Measurements from ENCODE around the gene MAFF. TPM values are rescaled to one million over a fixed set of nuclear protein-coding genes. Genes with fewer than 3 reads are reported as not detected.
A peak's percentile ranks its signal among the peaks of the same experiment; 100 is the strongest.

MAFF gene
- total and polyA plus RNA-seq, 3 donors from 2014 or later = 3.2 to 5.8 (median 3.7) TPM

DNA sequence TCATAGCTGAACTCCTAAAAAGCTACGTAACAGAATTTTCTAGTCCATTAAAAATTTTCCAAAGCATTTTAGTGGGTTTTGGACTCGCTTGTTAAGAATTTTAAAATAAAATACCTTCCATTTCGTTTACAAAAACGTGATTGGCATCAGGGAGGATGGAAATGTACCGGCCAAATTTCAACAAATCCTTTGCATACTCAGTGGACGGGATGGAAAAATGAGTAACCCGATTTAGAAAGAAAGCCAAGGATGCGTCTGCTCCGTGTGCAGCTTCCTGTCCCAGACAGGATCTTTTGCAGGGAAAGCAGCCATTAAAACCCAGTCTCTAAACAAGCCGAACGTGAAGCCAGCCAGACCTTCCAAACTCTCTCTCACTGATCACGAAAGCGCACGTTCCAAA, 55.4 kb downstream of the MAFF start:
- DNase-seq = no peak
- intact Hi-C loops (cut with DNase I; ENCODE audit: low total_unique reads) = no loop called here
- TF ChIP-seq, protein P1, sequence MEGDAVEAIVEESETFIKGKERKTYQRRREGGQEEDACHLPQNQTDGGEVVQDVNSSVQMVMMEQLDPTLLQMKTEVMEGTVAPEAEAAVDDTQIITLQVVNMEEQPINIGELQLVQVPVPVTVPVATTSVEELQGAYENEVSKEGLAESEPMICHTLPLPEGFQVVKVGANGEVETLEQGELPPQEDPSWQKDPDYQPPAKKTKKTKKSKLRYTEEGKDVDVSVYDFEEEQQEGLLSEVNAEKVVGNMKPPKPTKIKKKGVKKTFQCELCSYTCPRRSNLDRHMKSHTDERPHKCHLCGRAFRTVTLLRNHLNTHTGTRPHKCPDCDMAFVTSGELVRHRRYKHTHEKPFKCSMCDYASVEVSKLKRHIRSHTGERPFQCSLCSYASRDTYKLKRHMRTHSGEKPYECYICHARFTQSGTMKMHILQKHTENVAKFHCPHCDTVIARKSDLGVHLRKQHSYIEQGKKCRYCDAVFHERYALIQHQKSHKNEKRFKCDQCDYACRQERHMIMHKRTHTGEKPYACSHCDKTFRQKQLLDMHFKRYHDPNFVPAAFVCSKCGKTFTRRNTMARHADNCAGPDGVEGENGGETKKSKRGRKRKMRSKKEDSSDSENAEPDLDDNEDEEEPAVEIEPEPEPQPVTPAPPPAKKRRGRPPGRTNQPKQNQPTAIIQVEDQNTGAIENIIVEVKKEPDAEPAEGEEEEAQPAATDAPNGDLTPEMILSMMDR (IDR thresholded peaks at IDR 0.05) = no peak
- TF ChIP-seq POLR2A (IDR thresholded peaks at IDR 0.05) = no peak
- H3K9me3 ChIP-seq = no peaks in the 10 kb centered on the region
- H3K4me1 ChIP-seq = peaks cover 8% of the 10 kb centered on the region
- 44 to 53% methylated on average over 14 of the region's 14 CpGs for WGBS, 2 donors
- H3K27me3 ChIP-seq = no peaks in the 10 kb centered on the region
- H3K4me3 ChIP-seq = no peak overlapping the region
- H3K36me3 ChIP-seq (ENCODE audit: low read depth, missing control alignments) = no peaks in the 10 kb centered on the region
- peak overlapping the region; percentile 72 to 90 for H3K27ac ChIP-seq

GRCh38 chr22:38257650-38258250, 56.0 kb downstream of the MAFF start:
- Histone ChIP-seq H3K9me3 (no peaks in the 10 kb centered on the region), H3K27ac (peak overlapping the region; percentile 72 to 90), H3K4me1 (peaks cover 14% of the 10 kb centered on the region), H3K27me3 (no peaks in the 10 kb centered on the region), H3K36me3 (ENCODE audit: low read depth, missing control alignments) (no peaks in the 10 kb centered on the region), H3K4me3 (no peak overlapping the region)
- intact Hi-C loops (cut with DNase I; ENCODE audit: low total_unique reads) = no loop called here
- WGBS, 2 donors = 69 to 81% methylated on average over 4 of the region's 4 CpGs
- DNase-seq = no peak
- TF ChIP-seq POLR2A (IDR thresholded peaks at IDR 0.05) = no peak
- TF ChIP-seq, protein P1 (IDR thresholded peaks at IDR 0.05) = no peak

GRCh38 chr22:38258895-38259294, 57.1 kb downstream of the MAFF start:
- H3K4me3 ChIP-seq = no peak overlapping the region
- no peaks in the 10 kb centered on the region for H3K36me3 ChIP-seq (ENCODE audit: low read depth, missing control alignments)
- TF ChIP-seq, protein P1 (IDR thresholded peaks at IDR 0.05) = no peak
- TF ChIP-seq POLR2A (IDR thresholded peaks at IDR 0.05) = no peak
- peak; percentile 42 for DNase-seq
- H3K27me3 ChIP-seq = no peaks in the 10 kb centered on the region
- peak overlapping the region in 1 of 2 donors; percentile 90 for H3K27ac ChIP-seq
- 37 to 38% methylated on average over 8 of the region's 8 CpGs for WGBS, 2 donors
- no peaks in the 10 kb centered on the region for H3K9me3 ChIP-seq
- H3K4me1 ChIP-seq = peaks cover 14% of the 10 kb centered on the region
- intact Hi-C loops (cut with DNase I; ENCODE audit: low total_unique reads) = no loop called here

GRCh38 chr22:38259370-38259769, 57.6 kb downstream of the MAFF start:
- Histone ChIP-seq H3K4me3 (no peak overlapping the region), H3K27ac (peak overlapping the region in 1 of 2 donors; percentile 90), H3K9me3 (no peaks in the 10 kb centered on the region), H3K4me1 (peaks cover 14% of the 10 kb centered on the region), H3K27me3 (no peaks in the 10 kb centered on the region), H3K36me3 (ENCODE audit: low read depth, missing control alignments) (no peaks in the 10 kb centered on the region)
- 74 to 90% methylated on average over 8 of the region's 8 CpGs for WGBS, 2 donors
- no peak for TF ChIP-seq POLR2A (IDR thresholded peaks at IDR 0.05)
- DNase-seq = no peak
- intact Hi-C loops (cut with DNase I; ENCODE audit: low total_unique reads) = no loop called here

- intact Hi-C loops (cut with DNase I; ENCODE audit: low total_unique reads) = no loop called here
- no peak overlapping the region for H3K4me3 ChIP-seq
- H3K4me1 ChIP-seq = peaks cover 16% of the 10 kb centered on the region
- H3K9me3 ChIP-seq = no peaks in the 10 kb centered on the region
- H3K27me3 ChIP-seq = no peaks in the 10 kb centered on the region
- no peaks in the 10 kb centered on the region for H3K36me3 ChIP-seq (ENCODE audit: low read depth, missing control alignments)
- H3K27ac ChIP-seq = peak overlapping the region in 1 of 2 donors; percentile 6
- 62 to 74% methylated on average over 15 of the region's 15 CpGs for WGBS, 2 donors
- no peak for DNase-seq
- no peak for TF ChIP-seq POLR2A (IDR thresholded peaks at IDR 0.05)
- TF ChIP-seq, protein P1 (IDR thresholded peaks at IDR 0.05) = peak in 1 of 3 experiments; percentile 13
These were observed 59.2 kb downstream of the MAFF start for GRCh38 chr22:38260761-38261681.
